GM19467 (cell line): ENCODE results near the gene RGS12.
"Not testable (repeated sequence)": the region's sequence is repeated elsewhere in the genome, so short reads cannot be mapped to it uniquely, and the experiment has no call there.

Source experiments
- ATAC-seq: cut with Tn5 transposase; IDR thresholded peaks from one replicate; pipeline ENCODE4 v1.9.1; 2021; ENCODE audit warnings: mild to moderate bottlenecking, moderate library complexity; ENCODE audit not compliant: unreplicated experiment

RGS12 gene

GRCh38 chr4:3294401-3295241 lies 1.8 kb downstream of the RGS12 start:
- ATAC-seq = no peak

- no peak for ATAC-seq
Observed at GRCh38 chr4:3295837-3296624, 3.2 kb downstream of the RGS12 start.

- no peak for ATAC-seq
Observed at GRCh38 chr4:3296651-3297050, 3.8 kb downstream of the RGS12 start.

GRCh38 chr4:3297066-3297859 lies 4.4 kb downstream of the RGS12 start:
- ATAC-seq = no peak

GRCh38 chr4:3299122-3299975 lies 6.5 kb downstream of the RGS12 start:
- ATAC-seq = no peak

- ATAC-seq = no peak
Observed at GRCh38 chr4:3299976-3300671, 7.3 kb downstream of the RGS12 start.

GRCh38 chr4:3300882-3301281 lies 8.1 kb downstream of the RGS12 start:
- ATAC-seq = not testable (repeated sequence)

GRCh38 chr4:3301450-3302172 lies 8.8 kb downstream of the RGS12 start:
- no peak for ATAC-seq

- no peak for ATAC-seq
Observed at GRCh38 chr4:3302173-3302785, 9.5 kb downstream of the RGS12 start.

GRCh38 chr4:3302786-3303564 lies 10.2 kb downstream of the RGS12 start:
- ATAC-seq = no peak

GRCh38 chr4:3303565-3303824 lies 10.7 kb downstream of the RGS12 start:
- ATAC-seq = no peak

- no peak for ATAC-seq
Observed at GRCh38 chr4:3303923-3304710, 11.3 kb downstream of the RGS12 start.

GRCh38 chr4:3304831-3305609 lies 12.2 kb downstream of the RGS12 start:
- no peak for ATAC-seq

GRCh38 chr4:3305610-3306371 lies 13.0 kb downstream of the RGS12 start:
- ATAC-seq = no peak

GRCh38 chr4:3306450-3306849 lies 13.6 kb downstream of the RGS12 start:
- no peak for ATAC-seq

GRCh38 chr4:3307060-3307459 lies 14.2 kb downstream of the RGS12 start:
- ATAC-seq = no peak
